Measurements from ENCODE around the gene WDR53.
"Not testable (repeated sequence)": the region's sequence is repeated elsewhere in the genome, so short reads cannot be mapped to it uniquely, and the experiment has no call there.

WDR53 gene

DNA sequence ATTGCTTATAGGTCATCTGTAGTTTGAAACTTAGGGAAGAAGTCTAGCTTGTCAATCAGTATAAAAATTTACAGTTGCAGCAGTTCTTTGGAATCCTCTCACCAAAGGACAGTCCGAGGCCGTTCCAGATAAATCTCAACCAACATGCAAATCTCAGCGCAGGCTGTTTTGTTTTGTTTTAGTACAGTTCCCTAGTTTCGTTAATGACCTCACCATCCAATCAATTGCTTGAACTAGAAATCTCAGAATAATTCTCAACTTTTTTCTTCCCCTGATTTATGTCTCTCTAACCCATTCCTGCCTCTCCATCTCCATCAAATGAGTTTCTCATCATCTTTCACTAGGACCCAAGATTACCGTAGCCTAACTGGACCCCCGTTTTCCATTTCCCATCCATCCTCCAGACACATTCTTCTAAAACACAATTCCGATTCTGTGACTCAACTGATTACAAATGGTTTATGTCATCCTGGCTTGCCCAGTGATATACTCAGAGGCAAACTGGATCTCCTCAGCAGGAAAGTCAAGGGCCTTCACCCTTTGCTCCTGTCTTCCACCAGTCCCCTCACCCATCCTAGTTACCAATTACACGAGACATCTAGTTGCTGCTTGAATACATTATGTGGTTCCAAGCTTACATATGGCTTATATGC, 54.5 kb downstream of the WDR53 start:
- DNase-seq (ENCODE audit: low read depth), result no peak
- H3K4me3 ChIP-seq (ENCODE audit: low read depth, low read length), result no peak overlapping the region
- TF ChIP-seq MYC (IDR thresholded peaks at IDR 0.05; ENCODE audit: low read depth, low read length) (no peak), CTCF (IDR thresholded peaks at IDR 0.05; ENCODE audit: low read depth, low read length) (no peak), POLR2A (IDR thresholded peaks at IDR 0.05; ENCODE audit: extremely low read depth, insufficient read length) (no peak), MAX (IDR thresholded peaks at IDR 0.05; ENCODE audit: low read depth, low read length) (no peak)

DNA sequence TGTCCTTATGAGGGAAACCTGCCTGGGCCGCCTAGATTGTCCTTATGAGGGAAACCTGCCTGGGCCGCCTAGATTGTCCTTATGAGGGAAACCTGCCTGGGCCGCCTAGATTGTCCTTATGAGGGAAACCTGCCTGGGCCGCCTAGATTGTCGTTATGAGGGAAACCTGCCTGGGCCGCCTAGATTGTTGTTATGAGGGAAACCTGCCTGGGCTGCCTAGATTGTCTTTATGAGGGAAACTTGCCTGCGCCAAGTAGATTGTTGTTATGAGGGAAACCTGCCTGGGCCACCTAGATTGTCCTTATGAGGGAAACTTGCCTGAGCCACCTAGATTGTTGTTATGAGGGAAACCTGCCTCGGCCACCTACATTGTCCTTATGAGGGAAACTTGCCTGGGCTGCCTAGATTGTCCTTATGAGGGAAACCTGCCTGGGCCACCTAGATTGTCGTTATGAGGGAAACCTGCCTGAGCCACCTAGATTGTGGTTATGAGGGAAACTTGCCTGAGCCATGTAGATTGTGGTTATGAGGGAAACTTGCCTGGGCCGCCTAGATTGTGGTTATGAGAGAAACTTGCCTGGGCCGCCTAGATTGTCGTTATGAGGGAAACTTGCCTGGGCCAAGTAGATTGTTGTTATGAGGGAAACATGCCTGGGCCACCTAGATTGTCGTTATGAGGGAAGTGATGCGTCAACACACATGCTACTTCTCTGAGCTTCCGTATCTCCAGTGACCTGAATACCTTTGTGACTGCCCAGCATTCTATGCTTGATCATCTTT, 56.5 kb downstream of the WDR53 start:
- not testable (repeated sequence) for H3K4me3 ChIP-seq (ENCODE audit: low read depth, low read length); DNase-seq (ENCODE audit: low read depth)

DNA sequence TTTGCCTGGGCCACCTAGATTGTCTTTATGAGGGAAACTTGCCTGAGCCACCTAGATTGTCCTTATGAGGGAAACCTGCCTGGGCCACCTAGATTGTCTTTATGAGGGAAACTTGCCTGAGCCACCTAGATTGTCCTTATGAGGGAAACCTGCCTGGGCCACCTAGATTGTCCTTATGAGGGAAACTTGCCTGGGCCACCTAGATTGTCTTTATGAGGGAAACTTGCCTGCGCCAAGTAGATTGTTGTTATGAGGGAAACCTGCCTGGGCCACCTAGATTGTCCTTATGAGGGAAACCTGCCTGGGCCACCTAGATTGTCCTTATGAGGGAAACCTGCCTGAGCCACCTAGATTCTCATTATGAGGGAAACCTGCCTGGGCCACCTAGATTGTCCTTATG, 57.2 kb downstream of the WDR53 start:
- not testable (repeated sequence) for DNase-seq (ENCODE audit: low read depth); H3K4me3 ChIP-seq (ENCODE audit: low read depth, low read length)

DNA sequence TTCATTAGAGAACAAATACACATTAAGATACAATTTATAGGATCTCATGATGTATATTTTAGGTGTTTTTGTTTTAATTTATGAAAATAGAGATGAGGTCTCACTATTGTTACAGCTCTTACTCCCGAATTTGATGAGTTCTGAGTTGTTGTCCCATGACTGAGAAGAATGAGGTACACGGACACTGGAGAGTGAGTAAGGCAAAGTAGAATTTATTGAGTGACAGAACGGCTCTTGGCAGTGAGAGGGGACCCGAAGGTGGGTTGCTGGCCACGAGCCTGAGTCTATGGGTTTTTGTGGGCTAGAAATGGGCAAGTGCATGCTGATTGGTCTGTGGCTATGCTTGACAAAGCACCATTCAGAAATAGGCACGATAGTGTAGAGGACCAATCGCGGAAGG, 61.7 kb downstream of the WDR53 start:
- no peak overlapping the region for H3K4me3 ChIP-seq (ENCODE audit: low read depth, low read length)
- TF ChIP-seq POLR2A (IDR thresholded peaks at IDR 0.05; ENCODE audit: extremely low read depth, insufficient read length) (no peak), MAX (IDR thresholded peaks at IDR 0.05; ENCODE audit: low read depth, low read length) (no peak), CTCF (IDR thresholded peaks at IDR 0.05; ENCODE audit: low read depth, low read length) (no peak), MYC (IDR thresholded peaks at IDR 0.05; ENCODE audit: low read depth, low read length) (no peak)
- no peak for DNase-seq (ENCODE audit: low read depth)

DNA sequence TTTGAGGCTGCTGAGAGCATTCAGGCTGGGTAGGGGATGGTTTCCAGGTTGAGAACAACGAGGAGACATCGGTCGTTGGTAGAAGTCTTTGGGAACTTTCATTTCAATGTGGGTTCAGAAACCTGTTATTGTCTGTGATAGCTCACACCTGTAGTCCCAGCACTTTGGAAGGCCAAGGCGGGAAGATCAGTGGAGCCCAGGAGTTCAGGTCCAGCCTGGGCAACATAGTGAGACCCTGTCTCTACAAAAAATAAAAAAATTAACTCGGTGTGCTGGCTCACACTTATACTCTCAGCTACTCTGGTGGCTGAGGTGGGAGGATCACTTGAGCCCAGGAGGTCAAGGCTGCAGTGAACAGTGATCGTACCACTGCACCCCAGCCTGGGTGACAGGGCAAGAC, 63.8 kb downstream of the WDR53 start:
- DNase-seq (ENCODE audit: low read depth), result no peak
- H3K4me3 ChIP-seq (ENCODE audit: low read depth, low read length), result no peak overlapping the region
- TF ChIP-seq MYC (IDR thresholded peaks at IDR 0.05; ENCODE audit: low read depth, low read length), result no peak
- no peak for TF ChIP-seq CTCF (IDR thresholded peaks at IDR 0.05; ENCODE audit: low read depth, low read length)
- no peak for TF ChIP-seq MAX (IDR thresholded peaks at IDR 0.05; ENCODE audit: low read depth, low read length)
- no peak for TF ChIP-seq POLR2A (IDR thresholded peaks at IDR 0.05; ENCODE audit: extremely low read depth, insufficient read length)

Measured in NB4 (cell line).